ENCODE results near the gene KCNB1. TPM values are rescaled to one million over a fixed set of nuclear protein-coding genes. Genes with fewer than 3 reads are reported as not detected.

KCNB1 gene
- polyA plus RNA-seq, 4 donors: 0.38 to 1.2 TPM; not detected in 2

GRCh38 chr20:49340161-49340966, 142.1 kb downstream of the KCNB1 start:
- H3K4me1 ChIP-seq (ENCODE audit: control insufficient read depth in 3 of 3, insufficient read depth in 2 of 3, low read depth in 1 of 3, low read length in 2 of 3): no peaks in the 10 kb centered on the region
- H3K4me3 ChIP-seq (ENCODE audit: low read depth in 1 of 3, low read length in 3 of 3): no peak overlapping the region
- FAIRE-seq (no peak), DNase-seq (no peak)
- H3K36me3 ChIP-seq (ENCODE audit: control insufficient read depth in 3 of 3, insufficient read depth in 2 of 3, low read depth in 1 of 3, low read length in 3 of 3): no peaks in the 10 kb centered on the region
- H3K9me3 ChIP-seq (ENCODE audit: control insufficient read depth in 2 of 2, insufficient read depth in 1 of 2, low read depth in 1 of 2, low read length in 1 of 2): no peaks in the 10 kb centered on the region
- 61 to 68% (median 68%) methylated on average over 14 of the region's 14 CpGs for WGBS, 3 donors
- H3K27me3 ChIP-seq (ENCODE audit: control insufficient read depth in 3 of 3, insufficient read depth in 3 of 3, low read length in 3 of 3): peaks cover 0 to 10% (median 0%) of the 10 kb centered on the region in 3 donors
- H3K27ac ChIP-seq (ENCODE audit: low read depth in 1 of 3, low read length in 2 of 3): no peak overlapping the region

GRCh38 chr20:49339123-49339522, 143.3 kb downstream of the KCNB1 start:
- DNase-seq (no peak), FAIRE-seq (no peak)
- H3K27me3 ChIP-seq (ENCODE audit: control insufficient read depth in 3 of 3, insufficient read depth in 3 of 3, low read length in 3 of 3): peaks cover 0 to 6% (median 0%) of the 10 kb centered on the region in 3 donors
- H3K4me3 ChIP-seq (ENCODE audit: low read depth in 1 of 3, low read length in 3 of 3): no peak overlapping the region
- no peaks in the 10 kb centered on the region for H3K9me3 ChIP-seq (ENCODE audit: control insufficient read depth in 2 of 2, insufficient read depth in 1 of 2, low read depth in 1 of 2, low read length in 1 of 2)
- no peaks in the 10 kb centered on the region for H3K36me3 ChIP-seq (ENCODE audit: control insufficient read depth in 3 of 3, insufficient read depth in 2 of 3, low read depth in 1 of 3, low read length in 3 of 3)
- no peaks in the 10 kb centered on the region for H3K4me1 ChIP-seq (ENCODE audit: control insufficient read depth in 3 of 3, insufficient read depth in 2 of 3, low read depth in 1 of 3, low read length in 2 of 3)
- no peak overlapping the region for H3K27ac ChIP-seq (ENCODE audit: low read depth in 1 of 3, low read length in 2 of 3)
- 61 to 71% (median 68%) methylated on average over 9 of the region's 9 CpGs for WGBS, 3 donors

GRCh38 chr20:49338061-49338460, 144.4 kb downstream of the KCNB1 start:
- Histone ChIP-seq H3K9me3 (ENCODE audit: control insufficient read depth in 2 of 2, insufficient read depth in 1 of 2, low read depth in 1 of 2, low read length in 1 of 2) (no peaks in the 10 kb centered on the region), H3K36me3 (ENCODE audit: control insufficient read depth in 3 of 3, insufficient read depth in 2 of 3, low read depth in 1 of 3, low read length in 3 of 3) (no peaks in the 10 kb centered on the region), H3K4me3 (ENCODE audit: low read depth in 1 of 3, low read length in 3 of 3) (no peak overlapping the region), H3K4me1 (ENCODE audit: control insufficient read depth in 3 of 3, insufficient read depth in 2 of 3, low read depth in 1 of 3, low read length in 2 of 3) (no peaks in the 10 kb centered on the region), H3K27ac (ENCODE audit: low read depth in 1 of 3, low read length in 2 of 3) (no peak overlapping the region), H3K27me3 (ENCODE audit: control insufficient read depth in 3 of 3, insufficient read depth in 3 of 3, low read length in 3 of 3) (peaks cover 0 to 1% (median 0%) of the 10 kb centered on the region in 3 donors)
- DNase-seq: no peak
- FAIRE-seq: no peak
- WGBS, 3 donors: 78 to 92% (median 80%) methylated on average over 11 of the region's 11 CpGs

GRCh38 chr20:49337357-49337756, 145.1 kb downstream of the KCNB1 start:
- WGBS, 3 donors: 45 to 69% (median 48%) methylated on average over 7 of the region's 7 CpGs
- FAIRE-seq: no peak
- no peaks in the 10 kb centered on the region for H3K27me3 ChIP-seq (ENCODE audit: control insufficient read depth in 3 of 3, insufficient read depth in 3 of 3, low read length in 3 of 3)

DNA sequence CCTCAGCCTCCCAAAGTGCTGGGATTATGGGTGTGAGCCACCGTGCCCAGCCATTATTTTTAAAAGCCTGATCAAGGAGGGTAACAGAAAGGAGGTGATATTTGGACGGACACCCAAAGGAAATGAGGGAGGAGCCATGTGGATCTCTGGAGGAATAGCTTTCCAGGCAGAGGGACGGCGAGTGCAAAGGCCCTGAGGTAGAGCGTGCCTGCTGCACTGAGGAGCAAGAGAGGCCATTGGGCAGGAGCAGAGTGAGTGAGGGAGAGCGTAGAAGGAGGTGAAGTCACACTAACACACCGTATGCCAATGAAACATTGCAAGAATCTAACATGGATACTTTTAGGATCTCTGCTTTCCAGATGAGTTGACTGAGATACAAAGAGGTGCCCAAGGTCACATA, 145.7 kb downstream of the KCNB1 start:
- H3K36me3 ChIP-seq (ENCODE audit: control insufficient read depth in 3 of 3, insufficient read depth in 2 of 3, low read depth in 1 of 3, low read length in 3 of 3): no peaks in the 10 kb centered on the region
- H3K9me3 ChIP-seq (ENCODE audit: control insufficient read depth in 2 of 2, insufficient read depth in 1 of 2, low read depth in 1 of 2, low read length in 1 of 2): no peaks in the 10 kb centered on the region
- no peak for FAIRE-seq
- no peaks in the 10 kb centered on the region for H3K27me3 ChIP-seq (ENCODE audit: control insufficient read depth in 3 of 3, insufficient read depth in 3 of 3, low read length in 3 of 3)
- no peak for DNase-seq
- H3K4me1 ChIP-seq (ENCODE audit: control insufficient read depth in 3 of 3, insufficient read depth in 2 of 3, low read depth in 1 of 3, low read length in 2 of 3): no peaks in the 10 kb centered on the region
- H3K4me3 ChIP-seq (ENCODE audit: low read depth in 1 of 3, low read length in 3 of 3): no peak overlapping the region
- H3K27ac ChIP-seq (ENCODE audit: low read depth in 1 of 3, low read length in 2 of 3): no peak overlapping the region
- 75 to 87% (median 82%) methylated on average over 7 of the region's 7 CpGs for WGBS, 3 donors

More at GRCh38 chr20:49337357-49337756, 145.1 kb downstream of the KCNB1 start:
- no peak overlapping the region for H3K4me3 ChIP-seq (ENCODE audit: low read depth in 1 of 3, low read length in 3 of 3)
- no peak for DNase-seq
- H3K9me3 ChIP-seq (ENCODE audit: control insufficient read depth in 2 of 2, insufficient read depth in 1 of 2, low read depth in 1 of 2, low read length in 1 of 2): no peaks in the 10 kb centered on the region
- no peak overlapping the region for H3K27ac ChIP-seq (ENCODE audit: low read depth in 1 of 3, low read length in 2 of 3)
- H3K36me3 ChIP-seq (ENCODE audit: control insufficient read depth in 3 of 3, insufficient read depth in 2 of 3, low read depth in 1 of 3, low read length in 3 of 3): no peaks in the 10 kb centered on the region
- no peaks in the 10 kb centered on the region for H3K4me1 ChIP-seq (ENCODE audit: control insufficient read depth in 3 of 3, insufficient read depth in 2 of 3, low read depth in 1 of 3, low read length in 2 of 3)

GRCh38 chr20:49335476-49335875, 147.0 kb downstream of the KCNB1 start:
- FAIRE-seq (no peak), DNase-seq (no peak)
- H3K27ac ChIP-seq (ENCODE audit: low read depth in 1 of 3, low read length in 2 of 3): no peak overlapping the region
- H3K27me3 ChIP-seq (ENCODE audit: control insufficient read depth in 3 of 3, insufficient read depth in 3 of 3, low read length in 3 of 3): no peaks in the 10 kb centered on the region
- H3K36me3 ChIP-seq (ENCODE audit: control insufficient read depth in 3 of 3, insufficient read depth in 2 of 3, low read depth in 1 of 3, low read length in 3 of 3): no peaks in the 10 kb centered on the region
- WGBS, 3 donors: 81 to 91% (median 85%) methylated on average over 12 of the region's 12 CpGs
- H3K9me3 ChIP-seq (ENCODE audit: control insufficient read depth in 2 of 2, insufficient read depth in 1 of 2, low read depth in 1 of 2, low read length in 1 of 2): no peaks in the 10 kb centered on the region
- no peaks in the 10 kb centered on the region for H3K4me1 ChIP-seq (ENCODE audit: control insufficient read depth in 3 of 3, insufficient read depth in 2 of 3, low read depth in 1 of 3, low read length in 2 of 3)
- no peak overlapping the region for H3K4me3 ChIP-seq (ENCODE audit: low read depth in 1 of 3, low read length in 3 of 3)

- no peaks in the 10 kb centered on the region for H3K9me3 ChIP-seq (ENCODE audit: control insufficient read depth in 2 of 2, insufficient read depth in 1 of 2, low read depth in 1 of 2, low read length in 1 of 2)
- H3K27me3 ChIP-seq (ENCODE audit: control insufficient read depth in 3 of 3, insufficient read depth in 3 of 3, low read length in 3 of 3): peaks cover 0 to 12% (median 0%) of the 10 kb centered on the region in 3 donors
- H3K4me1 ChIP-seq (ENCODE audit: control insufficient read depth in 3 of 3, insufficient read depth in 2 of 3, low read depth in 1 of 3, low read length in 2 of 3): no peaks in the 10 kb centered on the region
- no peak for FAIRE-seq
- H3K36me3 ChIP-seq (ENCODE audit: control insufficient read depth in 3 of 3, insufficient read depth in 2 of 3, low read depth in 1 of 3, low read length in 3 of 3): no peaks in the 10 kb centered on the region
- 62 to 74% (median 63%) methylated on average over 3 of the region's 3 CpGs for WGBS, 3 donors
- H3K27ac ChIP-seq (ENCODE audit: low read depth in 1 of 3, low read length in 2 of 3): no peak overlapping the region
- H3K4me3 ChIP-seq (ENCODE audit: low read depth in 1 of 3, low read length in 3 of 3): no peak overlapping the region
- DNase-seq: no peak
Observed at GRCh38 chr20:49330701-49331615, 151.5 kb downstream of the KCNB1 start.

DNA sequence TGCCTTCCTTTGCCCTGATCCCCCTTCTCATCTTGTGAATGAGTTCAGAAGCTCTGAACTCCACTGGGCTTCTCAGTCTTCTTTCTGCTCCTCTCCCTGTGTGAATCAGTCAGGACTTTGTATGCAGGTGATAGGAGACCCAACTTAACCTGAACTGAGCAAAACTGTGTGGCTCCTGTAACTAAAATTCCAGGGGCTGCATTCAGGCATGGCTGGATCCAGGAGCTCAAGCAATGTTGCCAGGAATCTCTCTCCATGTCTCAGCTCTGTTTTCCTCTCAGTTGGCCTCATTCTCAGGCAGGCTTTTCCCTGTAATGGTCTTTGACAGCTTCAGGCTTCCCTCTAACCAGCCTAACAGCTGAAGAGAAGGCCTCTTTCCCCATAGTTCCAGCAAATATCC, 153.7 kb downstream of the KCNB1 start:
- H3K27ac ChIP-seq (ENCODE audit: low read depth in 1 of 3, low read length in 2 of 3): no peak overlapping the region
- no peaks in the 10 kb centered on the region for H3K4me1 ChIP-seq (ENCODE audit: control insufficient read depth in 3 of 3, insufficient read depth in 2 of 3, low read depth in 1 of 3, low read length in 2 of 3)
- H3K4me3 ChIP-seq (ENCODE audit: low read depth in 1 of 3, low read length in 3 of 3): no peak overlapping the region
- no peaks in the 10 kb centered on the region for H3K36me3 ChIP-seq (ENCODE audit: control insufficient read depth in 3 of 3, insufficient read depth in 2 of 3, low read depth in 1 of 3, low read length in 3 of 3)
- DNase-seq: no peak
- no peak for FAIRE-seq
- H3K9me3 ChIP-seq (ENCODE audit: control insufficient read depth in 2 of 2, insufficient read depth in 1 of 2, low read depth in 1 of 2, low read length in 1 of 2): no peaks in the 10 kb centered on the region
- peaks cover 0 to 25% (median 0%) of the 10 kb centered on the region in 3 donors for H3K27me3 ChIP-seq (ENCODE audit: control insufficient read depth in 3 of 3, insufficient read depth in 3 of 3, low read length in 3 of 3)

Data from small intestine (tissue), 7 donors.